Measurements from ENCODE around the gene ACOX2.

DNA sequence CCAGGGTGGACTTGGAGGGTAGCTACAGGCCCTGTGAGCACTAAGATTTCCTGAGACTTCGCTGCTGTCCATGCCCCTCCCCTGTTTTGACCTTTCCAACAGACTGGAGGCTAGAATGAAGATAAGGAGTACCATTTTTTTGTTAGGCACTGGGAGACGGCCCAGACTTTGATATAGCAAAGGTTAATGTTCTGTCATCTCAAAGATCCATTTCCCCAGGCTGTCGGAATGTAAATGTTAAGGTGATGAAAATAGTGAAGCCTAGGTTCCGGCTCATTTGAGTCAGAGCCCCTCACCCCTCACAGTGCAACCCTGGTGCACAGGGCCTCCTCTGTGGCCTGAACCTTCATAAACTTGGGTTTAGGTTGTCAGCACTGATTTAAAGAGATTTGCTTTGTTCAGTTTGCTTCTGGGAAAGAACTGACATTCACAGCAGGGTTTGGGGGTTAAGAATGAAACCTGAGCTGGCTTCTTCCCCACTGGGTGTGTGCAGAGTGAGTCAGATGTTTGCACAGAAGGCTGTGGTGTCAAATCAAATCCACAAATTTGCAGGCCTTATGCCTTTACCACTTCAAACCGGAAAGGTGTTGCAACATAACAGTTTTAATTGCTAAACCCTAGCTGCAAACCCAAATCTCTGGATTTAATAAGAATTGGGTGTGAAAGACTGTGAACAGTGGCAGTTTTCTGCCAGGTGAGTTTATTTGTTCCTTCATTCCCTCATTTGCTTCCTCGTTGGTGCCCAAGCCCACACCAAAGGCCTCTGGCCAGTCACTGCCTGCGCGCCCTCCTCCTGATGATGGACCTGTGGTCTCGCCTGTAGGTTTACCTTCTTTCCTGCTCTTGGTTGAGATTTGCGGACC is 65.7 kb downstream of the ACOX2 start:
- TF ChIP-seq FOXA1 (IDR thresholded peaks at IDR 0.05) (peak; percentile 99), ARNT (IDR thresholded peaks at IDR 0.05) (no peak), HDGF (IDR thresholded peaks at IDR 0.05; ENCODE audit: borderline replicate concordance) (no peak), FOXM1 (IDR thresholded peaks at IDR 0.05; ENCODE audit: borderline replicate concordance) (no peak), FOXK2 (IDR thresholded peaks at IDR 0.05) (no peak), ELF4 (IDR thresholded peaks at IDR 0.05) (no peak), CTBP1 (IDR thresholded peaks at IDR 0.05; ENCODE audit: borderline replicate concordance) (peak; percentile 76; the same call in 1 of the 2 replicates), TARDBP (IDR thresholded peaks at IDR 0.05) (no peak), SP1 (IDR thresholded peaks at IDR 0.05) (no peak), LEF1 (IDR thresholded peaks at IDR 0.05; ENCODE audit: borderline replicate concordance) (0 out of 2 replicates have a peak, but pooled peaks have one; percentile 31), ZNF384 (IDR thresholded peaks at IDR 0.05) (no peak), L3MBTL2 (conservative IDR thresholded peaks at IDR 0.05) (peak; percentile 47), BHLHE40 (IDR thresholded peaks at IDR 0.05; ENCODE audit: borderline replicate concordance) (no peak), SUZ12 (IDR thresholded peaks at IDR 0.05) (no peak)

Data from HEK293T (cell line).